Umbilical cord (tissue), 2 donors: ENCODE results near the gene DIAPH1. TPM values are rescaled to one million over a fixed set of nuclear protein-coding genes. Genes with fewer than 3 reads are reported as not detected.

Experiments used
- DNase-seq: peaks from one replicate; pipeline ENCODE4 v3.0.0-alpha.2; 2015; ENCODE audit warnings: low spot score
- total RNA-seq: library from RNA; depleted of rRNA; stranded (reverse); fragments of >200 nt; gene quantifications from one replicate; pipeline ENCODE4 v1.2.3, GENCODE V29; 2014; ENCODE audit warnings: low replicate concordance; ENCODE audit not compliant: insufficient read depth

The DIAPH1 gene
- total RNA-seq, 1 donor from 2014 or later = 16.9 TPM

- no peak for DNase-seq
These were observed 20.7 kb upstream of the DIAPH1 start for GRCh38 chr5:141639357-141640050.

- no peak for DNase-seq
These were observed 20.0 kb upstream of the DIAPH1 start for GRCh38 chr5:141638771-141639170.

GRCh38 chr5:141637767-141638419 lies 19.1 kb upstream of the DIAPH1 start:
- DNase-seq = peak; percentile 50

GRCh38 chr5:141637123-141637766 lies 18.4 kb upstream of the DIAPH1 start:
- no peak for DNase-seq

- peak; percentile 93 for DNase-seq
These were observed 17.8 kb upstream of the DIAPH1 start, which contains the start of the genes HDAC3 and RELL2 for GRCh38 chr5:141636413-141637122. Gene HDAC3, minus strand, starts transcription at chr5:141636849. Its CDS starts 59 bp downstream, at chr5:141636790. Gene RELL2, plus strand, starts transcription at chr5:141636997. Its CDS starts 1,229 bp downstream, at chr5:141638226.

GRCh38 chr5:141636106-141636412 lies 17.3 kb upstream of the DIAPH1 start:
- no peak for DNase-seq

GRCh38 chr5:141635646-141636045 lies 16.8 kb upstream of the DIAPH1 start:
- no peak for DNase-seq

- no peak for DNase-seq
These were observed 15.9 kb upstream of the DIAPH1 start for GRCh38 chr5:141634720-141635119.

GRCh38 chr5:141633871-141634561 lies 15.2 kb upstream of the DIAPH1 start:
- no peak for DNase-seq

GRCh38 chr5:141632650-141633049 lies 13.8 kb upstream of the DIAPH1 start:
- DNase-seq = no peak

- DNase-seq = no peak
These were observed 11.9 kb upstream of the DIAPH1 start for GRCh38 chr5:141630570-141631140.

- no peak for DNase-seq
These were observed 9.5 kb upstream of the DIAPH1 start for GRCh38 chr5:141628175-141628788.

- DNase-seq = no peak
These were observed 4.8 kb upstream of the DIAPH1 start for GRCh38 chr5:141623611-141624010.

- DNase-seq = no peak
These were observed 4.4 kb upstream of the DIAPH1 start for GRCh38 chr5:141623186-141623585.

GRCh38 chr5:141618030-141618803 lies 583 bp downstream of the DIAPH1 start:
- DNase-seq = peak; percentile 45

GRCh38 chr5:141617682-141618029 lies 1.1 kb downstream of the DIAPH1 start:
- no peak for DNase-seq

- no peak for DNase-seq
These were observed 1.7 kb downstream of the DIAPH1 start for GRCh38 chr5:141617128-141617527.

- DNase-seq = no peak
These were observed 2.6 kb downstream of the DIAPH1 start for GRCh38 chr5:141615991-141616720.

GRCh38 chr5:141613344-141613743 lies 5.5 kb downstream of the DIAPH1 start:
- DNase-seq = no peak
